Lower leg skin (tissue), 4 donors: ENCODE results near the gene PNKD. TPM values are rescaled to one million over a fixed set of nuclear protein-coding genes. Genes with fewer than 3 reads are reported as not detected.
A peak's percentile ranks its signal among the peaks of the same experiment; 100 is the strongest.
"Not testable (repeated sequence)": the region's sequence is repeated elsewhere in the genome, so short reads cannot be mapped to it uniquely, and the experiment has no call there.

ENCODE experiments used
- DNase-seq, 2 donors: peaks; one replicate each; pipeline ENCODE4 v3.0.0-alpha.2; 2019; ENCODE audit warnings: low spot score in 2 of 2
- H3K4me3 ChIP-seq: fragments of 200-600 bp; sonication (generic); 2 replicates; pipeline ENCODE4 v1.5.1; 2017; ENCODE audit warnings: mild to moderate bottlenecking, low read depth; ENCODE audit not compliant: poor library complexity, severe bottlenecking
- POLR2A ChIP-seq, 2 donors: fragments of 450-650 bp; IDR thresholded peaks; one replicate each; pipeline ENCODE4 v1.6.1; 2016 to 2017; ENCODE audit warnings: antibody characterized with exemption in 2 of 2, mild to moderate bottlenecking in 1 of 2, moderate library complexity in 1 of 2
- WGBS, 2 donors: methylation state at CpG; one replicate each; pipeline ENCODE4 v1.1.5; 2018; 5-methylcytosine and 5-hydroxymethylcytosine counted together
- intact Hi-C: fragments of 100-400 bp; cut with DNase I; formaldehyde crosslinking; loops from one replicate; pipeline ENCODE4 v1.15.0; 2023; ENCODE audit warnings: low total_unique reads
- total RNA-seq, 4 donors: library from RNA; depleted of rRNA; stranded (reverse); fragments of >200 nt; gene quantifications; one replicate each; pipeline ENCODE4 v1.1.0, GENCODE V29; 2016
- TF ChIP-seq, protein P1 (sequence below), 3 donors: fragments of 450-650 bp; IDR thresholded peaks; one replicate each; pipeline ENCODE4 v1.5.1; 2016; ENCODE audit warnings: antibody characterized with exemption in 3 of 3, mild to moderate bottlenecking in 3 of 3, moderate library complexity in 2 of 3

PNKD gene
- total RNA-seq, 4 donors from 2014 or later = 26.6 to 60.6 (median 43.3) TPM

DNA sequence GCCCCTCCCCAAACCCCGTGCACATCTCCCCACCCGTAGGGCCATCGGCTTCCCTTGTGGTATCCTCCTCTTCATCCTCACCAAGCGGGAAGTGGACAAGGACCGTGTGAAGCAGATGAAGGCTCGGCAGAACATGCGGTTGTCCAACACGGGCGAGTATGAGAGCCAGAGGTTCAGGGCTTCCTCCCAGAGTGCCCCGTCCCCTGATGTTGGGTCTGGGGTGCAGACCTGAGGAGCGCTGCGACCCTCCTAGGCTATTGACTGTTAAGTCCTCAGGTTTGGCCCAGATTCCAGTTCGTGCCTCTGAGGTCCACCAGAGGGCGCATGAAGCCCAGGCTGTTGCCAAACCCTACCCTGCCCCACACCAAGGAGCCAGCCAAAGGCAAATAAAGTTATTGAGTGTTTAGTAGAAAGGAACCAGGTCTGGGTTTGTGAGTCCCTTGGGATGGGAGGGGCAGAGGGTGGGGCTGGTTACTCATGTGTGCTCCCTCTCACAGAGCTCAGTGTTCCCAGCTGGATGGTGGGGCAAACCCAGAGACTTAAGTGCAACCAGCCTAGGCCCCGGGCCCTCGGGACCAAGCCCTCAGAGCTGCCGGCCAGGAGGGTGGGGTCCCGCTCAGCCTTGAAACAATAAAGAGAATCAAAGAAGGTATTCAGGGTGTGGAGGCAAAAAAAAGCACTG, 2.4 kb downstream of the PNKD start:
- intact Hi-C loops = loop anchor here (10.0 kb wide), 1 partner anchor 122 kb away; the partner anchor contains the start of gene CTDSP1
- no peak for TF ChIP-seq POLR2A (IDR thresholded peaks at IDR 0.05)
- TF ChIP-seq, protein P1, sequence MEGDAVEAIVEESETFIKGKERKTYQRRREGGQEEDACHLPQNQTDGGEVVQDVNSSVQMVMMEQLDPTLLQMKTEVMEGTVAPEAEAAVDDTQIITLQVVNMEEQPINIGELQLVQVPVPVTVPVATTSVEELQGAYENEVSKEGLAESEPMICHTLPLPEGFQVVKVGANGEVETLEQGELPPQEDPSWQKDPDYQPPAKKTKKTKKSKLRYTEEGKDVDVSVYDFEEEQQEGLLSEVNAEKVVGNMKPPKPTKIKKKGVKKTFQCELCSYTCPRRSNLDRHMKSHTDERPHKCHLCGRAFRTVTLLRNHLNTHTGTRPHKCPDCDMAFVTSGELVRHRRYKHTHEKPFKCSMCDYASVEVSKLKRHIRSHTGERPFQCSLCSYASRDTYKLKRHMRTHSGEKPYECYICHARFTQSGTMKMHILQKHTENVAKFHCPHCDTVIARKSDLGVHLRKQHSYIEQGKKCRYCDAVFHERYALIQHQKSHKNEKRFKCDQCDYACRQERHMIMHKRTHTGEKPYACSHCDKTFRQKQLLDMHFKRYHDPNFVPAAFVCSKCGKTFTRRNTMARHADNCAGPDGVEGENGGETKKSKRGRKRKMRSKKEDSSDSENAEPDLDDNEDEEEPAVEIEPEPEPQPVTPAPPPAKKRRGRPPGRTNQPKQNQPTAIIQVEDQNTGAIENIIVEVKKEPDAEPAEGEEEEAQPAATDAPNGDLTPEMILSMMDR (IDR thresholded peaks at IDR 0.05) = peak in 1 of 3 donors; percentile 42
- WGBS, 2 donors = 11 to 13% methylated on average over 18 of the region's 18 CpGs
- no peak overlapping the region for H3K4me3 ChIP-seq
- peak; percentile 96 to 98 for DNase-seq

DNA sequence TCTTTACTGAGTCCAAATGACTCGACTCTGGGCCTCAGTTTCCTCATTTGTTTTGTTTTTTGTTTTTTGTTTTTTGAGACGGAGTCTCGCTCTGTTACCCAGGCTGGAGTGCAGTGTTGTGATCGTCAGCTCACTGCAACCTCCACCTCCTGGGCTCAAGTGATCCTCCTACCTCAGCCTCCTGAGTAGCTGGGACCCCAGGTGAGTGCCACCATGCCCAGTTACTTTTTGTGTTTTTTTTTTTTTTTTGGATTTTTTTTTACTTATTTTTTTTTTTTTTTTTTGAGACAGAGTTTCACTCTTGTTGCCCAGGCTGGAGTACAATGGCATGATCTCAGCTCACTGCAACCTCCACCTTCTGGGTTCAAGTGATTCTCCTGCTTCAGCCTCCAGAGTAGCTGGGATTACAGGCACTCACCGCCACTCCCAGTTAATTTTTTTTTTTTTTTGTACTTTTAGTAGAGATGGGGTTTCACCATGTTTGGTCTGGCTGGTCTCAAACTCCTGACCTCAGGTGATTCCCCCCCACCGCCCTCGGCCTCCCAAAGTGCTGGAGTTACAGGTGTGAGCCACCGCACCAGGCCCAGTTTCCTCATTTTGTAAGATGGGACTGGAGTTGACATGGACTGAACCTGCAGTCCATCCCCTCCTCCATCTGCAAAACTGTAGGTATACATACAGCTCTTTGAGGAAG, 3.0 kb downstream of the PNKD start:
- WGBS, 2 donors = 56 to 67% methylated on average over 8 of the region's 8 CpGs
- not testable (repeated sequence) for DNase-seq, H3K4me3 ChIP-seq
- intact Hi-C loops = loop anchor here (10.0 kb wide), 1 partner anchor 121 kb away; the partner anchor contains the start of gene CTDSP1

DNA sequence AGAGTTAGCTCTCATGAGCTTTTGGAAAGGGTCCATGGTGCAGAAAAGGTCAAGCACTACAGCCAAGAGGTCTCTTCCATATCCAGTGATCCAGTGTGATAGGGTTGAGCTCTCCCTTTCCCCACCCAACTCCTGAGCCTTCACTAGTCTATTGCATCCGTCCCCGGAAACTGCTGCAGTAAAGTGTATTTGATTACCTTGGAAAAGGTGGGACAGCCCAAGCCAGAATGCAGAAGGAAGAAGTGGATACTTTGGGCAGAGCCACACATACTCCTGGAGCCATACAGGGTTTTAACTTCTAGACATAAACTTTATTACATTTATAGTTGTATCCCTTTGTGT, 3.6 kb downstream of the PNKD start:
- no peak overlapping the region for H3K4me3 ChIP-seq
- intact Hi-C loops = loop anchor here (10.0 kb wide), 1 partner anchor 121 kb away; the partner anchor contains the start of gene CTDSP1
- 86 to 89% methylated on average over 2 of the region's 2 CpGs for WGBS, 2 donors
- TF ChIP-seq POLR2A (IDR thresholded peaks at IDR 0.05) = no peak
- TF ChIP-seq, protein P1 (IDR thresholded peaks at IDR 0.05) = no peak
- DNase-seq = no peak

DNA sequence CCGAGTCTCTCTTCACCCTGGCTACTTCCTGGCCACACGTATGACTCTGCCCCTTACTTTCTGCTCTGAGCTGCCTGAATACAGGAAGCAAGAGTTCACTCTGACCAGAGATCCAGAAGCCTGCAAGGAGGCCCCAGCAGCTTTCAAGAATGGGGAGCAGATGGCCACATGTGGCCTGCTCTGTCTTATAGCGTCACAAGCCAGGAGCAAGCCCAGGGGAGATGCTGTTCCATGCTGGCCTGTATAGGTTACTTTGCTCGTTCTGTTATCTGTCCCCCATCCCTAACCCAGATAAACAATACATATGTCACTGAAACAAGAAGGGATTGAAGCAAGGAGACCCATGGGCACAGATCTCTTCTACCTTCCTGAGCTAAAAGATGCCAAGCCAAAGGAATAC, 4.3 kb downstream of the PNKD start:
- WGBS, 2 donors = 71 to 76% methylated on average over 4 of the region's 4 CpGs
- TF ChIP-seq, protein P1 (IDR thresholded peaks at IDR 0.05) = no peak
- TF ChIP-seq POLR2A (IDR thresholded peaks at IDR 0.05) = no peak
- DNase-seq = no peak
- intact Hi-C loops = loop anchor here (10.0 kb wide), 1 partner anchor 120 kb away; the partner anchor contains the start of gene CTDSP1
- no peak overlapping the region for H3K4me3 ChIP-seq

DNA sequence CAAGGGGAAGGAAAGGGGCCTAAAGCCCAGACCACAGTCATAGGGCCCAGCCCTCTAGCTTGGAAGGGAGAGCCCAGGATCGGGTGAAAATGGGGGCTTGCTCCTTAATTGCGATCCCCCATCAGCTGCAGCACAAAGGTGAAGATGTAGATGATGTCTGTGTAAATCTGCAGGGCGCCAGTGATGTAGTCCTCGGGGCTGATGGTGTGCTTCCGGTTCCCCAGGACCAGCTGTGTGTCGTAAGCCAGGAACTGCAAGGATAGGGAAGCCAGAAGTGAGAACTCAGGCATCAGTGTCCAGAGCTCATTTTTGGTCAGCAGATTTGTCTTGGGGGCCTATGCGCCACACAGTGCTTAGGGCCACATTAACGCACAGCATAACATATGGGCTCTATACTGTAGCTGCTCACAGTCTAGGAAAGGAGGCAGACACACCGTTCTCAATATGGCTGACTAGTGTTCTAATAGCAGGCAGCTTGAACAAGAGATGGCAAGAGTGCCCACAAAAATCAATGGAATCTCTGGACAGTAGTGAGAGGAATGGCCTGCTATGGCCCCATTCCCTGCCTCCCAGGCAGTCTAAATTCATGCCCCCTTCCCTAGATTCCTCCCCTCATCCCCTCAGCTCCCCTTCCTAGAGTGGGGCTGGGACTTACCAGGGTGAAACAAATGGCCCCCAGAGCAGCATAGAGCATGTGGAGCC, 5.2 kb downstream of the PNKD start:
- 76 to 82% methylated on average over 9 of the region's 9 CpGs for WGBS, 2 donors
- no peak overlapping the region for H3K4me3 ChIP-seq
- TF ChIP-seq POLR2A (IDR thresholded peaks at IDR 0.05) = no peak
- TF ChIP-seq, protein P1 (IDR thresholded peaks at IDR 0.05) = no peak
- intact Hi-C loops = loop anchor here (10.0 kb wide), 1 partner anchor 119 kb away; the partner anchor contains the start of gene CTDSP1
- no peak for DNase-seq
